AG04450 (cell line): ENCODE results near the gene MUC20. TPM values are rescaled to one million over a fixed set of nuclear protein-coding genes. Genes with fewer than 3 reads are reported as not detected.

Experiments
- CTCF ChIA-PET: fragments of 300-600, 350-600 bp; formaldehyde crosslinking; extraction: SDS; loops from one replicate; lab custom pipeline; 2022; ENCODE audit warnings: antibody characterized with exemption, inconsistent platforms; lab: Charles Lee
- POLR2A ChIA-PET: fragments of 350-600 bp; formaldehyde crosslinking; extraction: SDS; loops from one replicate; lab custom pipeline; 2021; ENCODE audit warnings: antibody characterized with exemption, inconsistent platforms; lab: Yijun Ruan, JAX
- DNase-seq: peaks from one replicate; pipeline ENCODE4 v3.0.0-alpha.2; 2011; ENCODE audit warnings: low read depth, low spot score
- H3K27ac ChIP-seq: one replicate; pipeline ENCODE4 v1.5.1; 2012; ENCODE audit warnings: low read depth, low read length, control low read depth
- H3K27me3 ChIP-seq: one replicate; pipeline ENCODE4 v1.6.0; 2012; ENCODE audit warnings: low read length; ENCODE audit not compliant: control insufficient read depth, insufficient read depth
- H3K4me3 ChIP-seq: 2 replicates; pipeline ENCODE4 v1.5.1; 2011; ENCODE audit warnings: mild to moderate bottlenecking, low read depth, low read length, control low read depth
- H3K9me3 ChIP-seq: 2 replicates; pipeline ENCODE4 v1.5.1; 2012; ENCODE audit warnings: low read length; ENCODE audit not compliant: control insufficient read depth, insufficient read depth
- CTCF ChIP-seq: IDR thresholded peaks from 2 replicates; pipeline ENCODE4 v1.5.1; 2011; ENCODE audit warnings: low read depth, low read length, control low read depth, inconsistent platforms
- polyA plus RNA-seq: library from polyadenylated mRNA; depleted of rRNA; stranded (reverse); fragments of >200 nt; gene quantifications from 2 replicates; pipeline ENCODE4 v1.2.3, GENCODE V29; 2011

The MUC20 gene
- polyA plus RNA-seq, 1 experiment = 0.19 TPM

- TF ChIP-seq CTCF = no peak
- ChIA-PET CTCF (no interaction called here), POLR2A (no interaction called here)
- Histone ChIP-seq H3K4me3 (no peak overlapping the region), H3K27me3 (no peaks in the 10 kb centered on the region), H3K27ac (no peak overlapping the region), H3K9me3 (no peaks in the 10 kb centered on the region)
- no peak for DNase-seq
Measured at GRCh38 chr3:195698325-195698646, 22.5 kb upstream of the MUC20 start.

GRCh38 chr3:195698647-195699387 is 22.0 kb upstream of the MUC20 start:
- CTCF ChIA-PET = no interaction called here
- no peak overlapping the region for H3K27ac ChIP-seq
- no peak for TF ChIP-seq CTCF
- POLR2A ChIA-PET = no interaction called here
- DNase-seq = no peak
- no peaks in the 10 kb centered on the region for H3K9me3 ChIP-seq
- H3K27me3 ChIP-seq = no peaks in the 10 kb centered on the region
- H3K4me3 ChIP-seq = no peak overlapping the region

GRCh38 chr3:195699388-195699771 is 21.4 kb upstream of the MUC20 start:
- no peak for TF ChIP-seq CTCF
- POLR2A ChIA-PET = no interaction called here
- DNase-seq = no peak
- CTCF ChIA-PET = interaction anchor here (0.7 kb wide), 1 partner anchor 151 kb away, joined by 3 read pairs; no protein-coding TSS in a partner anchor
- no peaks in the 10 kb centered on the region for H3K27me3 ChIP-seq
- no peaks in the 10 kb centered on the region for H3K9me3 ChIP-seq
- no peak overlapping the region for H3K27ac ChIP-seq
- no peak overlapping the region for H3K4me3 ChIP-seq

GRCh38 chr3:195699860-195700259 is 20.9 kb upstream of the MUC20 start:
- Histone ChIP-seq H3K4me3 (no peak overlapping the region), H3K9me3 (no peaks in the 10 kb centered on the region), H3K27me3 (no peaks in the 10 kb centered on the region), H3K27ac (no peak overlapping the region)
- POLR2A ChIA-PET = no interaction called here
- CTCF ChIA-PET = interaction anchor here (0.7 kb wide), 1 partner anchor 151 kb away, joined by 3 read pairs; no protein-coding TSS in a partner anchor
- TF ChIP-seq CTCF = no peak
- DNase-seq = no peak

- Histone ChIP-seq H3K27ac (no peak overlapping the region), H3K27me3 (peaks cover 2% of the 10 kb centered on the region), H3K9me3 (no peaks in the 10 kb centered on the region), H3K4me3 (no peak overlapping the region)
- no peak for TF ChIP-seq CTCF
- no peak for DNase-seq
- CTCF ChIA-PET = no interaction called here
- POLR2A ChIA-PET = no interaction called here
Measured at GRCh38 chr3:195700319-195700718, 20.5 kb upstream of the MUC20 start.
